ENCODE data around the gene HAGHL.

The HAGHL gene

DNA sequence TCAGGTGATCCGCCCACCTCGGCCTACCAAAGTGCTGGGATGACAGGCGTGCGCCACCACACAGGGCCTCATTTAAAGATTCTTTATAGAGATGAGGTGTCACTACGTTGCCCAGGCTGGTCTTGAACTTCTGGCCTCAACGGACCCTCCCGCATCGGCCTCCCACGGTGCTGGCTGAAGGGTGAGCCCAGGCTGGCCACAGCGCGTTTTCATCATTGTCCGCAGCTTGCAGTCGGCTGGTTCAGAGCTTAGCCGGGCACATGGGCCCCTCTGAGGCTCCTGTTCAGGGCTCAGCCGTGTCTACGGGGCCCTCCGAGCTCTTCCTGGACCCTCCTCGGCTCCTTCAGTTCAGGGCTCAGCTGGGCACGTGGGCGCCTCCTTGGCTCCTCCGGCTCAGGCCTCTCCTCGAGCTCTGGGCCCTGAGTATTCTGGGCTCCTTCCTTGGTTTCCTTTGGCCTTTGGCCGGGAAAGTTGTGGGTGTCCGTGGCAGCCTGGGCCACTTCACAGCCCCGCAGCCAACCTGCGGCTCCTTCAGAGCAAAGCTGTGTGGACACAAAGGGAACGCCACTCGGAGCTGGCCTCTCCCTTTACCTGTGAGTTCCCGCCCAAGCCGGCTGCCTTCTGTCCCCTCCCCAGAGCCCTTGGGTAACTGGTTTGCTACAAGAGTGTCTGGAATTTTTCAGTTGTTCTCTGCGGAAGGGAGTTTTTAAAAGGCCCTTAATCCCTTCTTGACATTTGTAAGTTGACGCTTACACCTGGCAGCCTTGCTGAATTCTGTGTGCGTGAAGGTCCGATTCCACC lies 32.4 kb downstream of the HAGHL start:
- no peak for DNase-seq

DNA sequence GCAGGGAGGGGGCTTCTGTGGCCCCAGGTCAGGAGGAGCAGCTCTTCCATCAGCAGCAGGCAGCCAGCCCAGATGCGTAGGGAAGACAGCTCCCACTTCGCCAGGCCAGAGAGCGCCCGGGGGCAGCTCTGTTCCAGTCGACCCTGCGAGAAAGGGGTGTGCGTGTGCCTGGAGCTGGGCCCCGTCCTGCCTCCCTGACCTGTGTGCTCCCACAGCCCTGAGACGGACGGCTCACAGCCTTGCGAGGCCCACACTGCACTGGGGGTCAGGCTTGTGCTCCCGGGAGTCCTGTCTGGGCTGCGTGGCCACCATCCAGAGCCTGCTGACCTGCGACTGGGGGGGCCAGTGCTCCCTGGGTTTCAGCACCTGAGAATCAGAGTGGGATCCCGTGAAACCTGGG lies 33.2 kb downstream of the HAGHL start:
- DNase-seq: no peak

DNA sequence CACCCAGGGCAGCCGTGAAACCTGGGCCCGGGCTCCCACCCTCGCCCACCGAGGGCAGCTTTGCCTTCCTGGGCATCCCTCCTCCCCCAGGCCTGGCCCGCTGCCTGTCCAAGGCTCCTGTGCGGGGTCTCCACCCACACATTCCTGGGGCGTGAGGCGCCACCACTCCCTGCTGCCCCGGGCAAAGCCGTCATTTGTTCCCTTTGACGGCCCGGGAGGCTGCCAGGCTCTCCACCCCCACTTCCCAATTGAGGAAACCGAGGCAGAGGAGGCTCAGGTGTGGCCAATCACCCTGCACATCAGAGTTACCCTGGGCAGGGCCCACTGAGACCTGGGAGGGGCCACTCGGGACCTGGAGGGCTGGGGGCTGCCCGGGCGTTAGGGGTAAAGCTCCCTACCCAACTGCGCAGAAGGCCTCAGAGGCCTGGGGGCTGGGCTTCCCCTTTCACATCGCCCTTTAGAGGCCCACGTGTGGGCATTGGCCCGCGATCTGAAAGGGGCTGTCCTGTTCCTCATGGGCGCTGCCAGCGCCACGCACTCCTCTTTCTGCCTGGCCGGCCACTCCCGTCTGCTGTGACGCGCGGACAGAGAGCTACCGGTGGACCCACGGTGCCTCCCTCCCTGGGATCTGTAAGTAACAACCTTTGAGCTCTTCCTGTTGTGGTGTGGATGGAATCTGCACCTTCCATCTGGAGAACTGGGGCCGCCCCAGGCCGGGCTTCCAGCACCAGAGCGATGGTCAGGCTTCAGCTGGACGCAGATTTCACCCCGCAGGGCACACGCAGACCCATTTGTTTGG lies 33.8 kb downstream of the HAGHL start, which contains the start of gene MSLN:
Gene MSLN, plus strand, starts transcription at position 190 of the 799 bp plus-strand sequence. CDS start 1,947 bp downstream, outside the sequence.
- DNase-seq: no peak

GRCh38 chr16:761625-762513 lies 35.0 kb downstream of the HAGHL start:
- DNase-seq: no peak

DNA sequence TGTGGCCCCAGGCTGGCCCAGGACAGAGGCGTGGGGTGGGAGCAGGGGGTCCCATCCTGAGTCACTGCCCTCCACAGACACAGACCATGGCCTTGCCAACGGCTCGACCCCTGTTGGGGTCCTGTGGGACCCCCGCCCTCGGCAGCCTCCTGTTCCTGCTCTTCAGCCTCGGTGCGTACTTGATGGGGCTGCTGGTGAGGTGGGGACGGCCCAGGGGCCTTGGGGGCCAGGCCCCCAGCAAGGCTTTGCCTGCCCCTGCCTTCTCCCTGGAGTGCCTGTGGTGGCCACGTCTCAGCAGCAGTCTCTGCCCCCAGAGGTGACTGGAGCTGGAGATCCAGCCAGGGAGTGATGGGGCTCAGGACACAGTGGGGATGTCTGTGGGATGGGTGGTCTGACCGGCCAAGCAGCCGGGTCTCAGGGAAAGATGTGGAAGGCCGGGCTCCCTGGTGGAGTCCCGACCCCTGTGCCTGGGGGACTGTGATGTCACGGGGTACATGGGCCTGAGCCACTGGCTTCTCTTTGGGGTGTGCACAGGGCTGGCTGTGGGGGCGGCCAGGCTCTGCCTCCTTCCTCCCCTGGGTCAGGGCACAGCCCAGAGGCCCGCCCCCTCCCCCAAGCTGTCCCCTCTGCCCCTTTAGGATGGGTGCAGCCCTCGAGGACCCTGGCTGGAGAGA lies 35.8 kb downstream of the HAGHL start:
- no peak for DNase-seq

- no peak for DNase-seq
Observed at GRCh38 chr16:763369-764183, 36.7 kb downstream of the HAGHL start.

DNA sequence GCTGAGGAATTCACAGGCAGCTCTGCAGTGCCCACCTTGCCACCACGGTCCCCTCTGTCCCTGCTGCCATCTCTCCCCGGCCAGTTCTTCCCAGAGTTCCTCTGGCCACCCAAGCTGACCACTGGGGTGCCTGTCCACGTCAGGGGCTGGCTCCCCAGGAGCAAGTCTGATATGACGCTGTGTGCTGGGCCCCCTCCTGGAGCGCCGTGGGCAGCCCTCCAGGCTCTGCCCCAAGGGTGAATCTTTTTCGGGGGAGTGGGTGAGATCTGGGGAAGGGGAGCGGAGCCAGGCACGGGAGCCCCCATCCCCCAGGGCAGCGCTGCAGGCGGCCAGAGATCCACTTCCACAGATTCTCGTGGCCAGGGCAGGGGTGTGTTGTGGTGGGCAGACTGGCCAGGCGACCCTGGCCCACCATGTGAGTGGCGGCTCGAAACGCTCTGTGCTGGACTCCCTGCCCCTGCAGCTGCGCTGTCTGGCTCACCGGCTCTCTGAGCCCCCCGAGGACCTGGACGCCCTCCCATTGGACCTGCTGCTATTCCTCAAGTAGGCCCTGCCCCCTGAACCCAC lies 37.4 kb downstream of the HAGHL start:
- no peak for DNase-seq

GRCh38 chr16:764848-765487 lies 38.1 kb downstream of the HAGHL start:
- no peak for DNase-seq

DNA sequence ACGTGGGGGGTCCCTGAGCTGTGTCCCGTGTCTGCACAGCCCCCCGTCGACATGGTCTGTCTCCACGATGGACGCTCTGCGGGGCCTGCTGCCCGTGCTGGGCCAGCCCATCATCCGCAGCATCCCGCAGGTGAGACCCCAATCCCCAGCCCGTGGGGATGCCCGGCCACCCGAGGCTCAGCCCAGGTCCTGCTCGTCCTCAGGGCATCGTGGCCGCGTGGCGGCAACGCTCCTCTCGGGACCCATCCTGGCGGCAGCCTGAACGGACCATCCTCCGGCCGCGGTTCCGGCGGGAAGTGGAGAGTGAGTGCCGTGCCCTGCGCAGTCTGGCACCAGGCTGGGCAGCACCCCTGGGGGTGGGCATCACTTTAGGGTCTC lies 38.6 kb downstream of the HAGHL start:
- no peak for DNase-seq

GRCh38 chr16:766008-766819 lies 39.3 kb downstream of the HAGHL start:
- DNase-seq: no peak

GRCh38 chr16:766820-767640 lies 40.1 kb downstream of the HAGHL start:
- no peak for DNase-seq

DNA sequence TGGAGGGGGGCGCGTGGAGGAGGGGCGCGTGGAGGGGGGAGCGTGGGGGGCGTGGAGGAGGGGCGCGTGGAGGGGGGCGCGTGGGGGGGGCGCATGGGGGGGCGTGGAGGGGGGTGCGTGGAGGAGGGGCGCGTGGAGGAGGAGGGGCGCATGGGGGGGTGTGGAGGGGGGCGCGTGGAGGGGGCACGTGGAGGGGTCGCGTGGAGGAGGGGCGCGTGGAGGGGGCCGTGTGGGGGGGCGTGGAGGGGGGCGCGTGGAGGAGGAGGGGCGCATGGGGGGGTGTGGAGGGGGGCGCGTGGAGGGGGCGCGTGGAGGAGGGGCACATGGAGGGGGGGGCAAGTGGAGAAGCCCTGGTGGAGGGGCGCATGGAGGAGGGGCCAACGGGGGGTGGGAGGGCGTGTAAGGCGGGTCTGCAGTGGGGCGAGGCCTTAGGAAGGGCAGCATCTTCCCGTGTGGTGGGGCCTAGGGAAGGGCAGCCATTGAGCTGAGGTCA lies 40.9 kb downstream of the HAGHL start:
- no peak for DNase-seq

DNA sequence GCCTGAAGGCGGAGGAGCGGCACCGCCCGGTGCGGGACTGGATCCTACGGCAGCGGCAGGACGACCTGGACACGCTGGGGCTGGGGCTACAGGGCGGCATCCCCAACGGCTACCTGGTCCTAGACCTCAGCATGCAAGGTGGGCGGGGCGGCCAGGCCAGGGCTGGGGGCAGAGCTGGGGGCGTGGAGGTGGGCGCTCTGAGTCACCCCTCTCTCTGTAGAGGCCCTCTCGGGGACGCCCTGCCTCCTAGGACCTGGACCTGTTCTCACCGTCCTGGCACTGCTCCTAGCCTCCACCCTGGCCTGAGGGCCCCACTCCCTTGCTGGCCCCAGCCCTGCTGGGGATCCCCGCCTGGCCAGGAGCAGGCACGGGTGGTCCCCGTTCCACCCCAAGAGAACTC lies 41.5 kb downstream of the HAGHL start:
- no peak for DNase-seq

- DNase-seq: no peak
Observed at GRCh38 chr16:769184-769784, 42.4 kb downstream of the HAGHL start.

GRCh38 chr16:769934-770333 lies 43.0 kb downstream of the HAGHL start:
- DNase-seq: no peak

DNA sequence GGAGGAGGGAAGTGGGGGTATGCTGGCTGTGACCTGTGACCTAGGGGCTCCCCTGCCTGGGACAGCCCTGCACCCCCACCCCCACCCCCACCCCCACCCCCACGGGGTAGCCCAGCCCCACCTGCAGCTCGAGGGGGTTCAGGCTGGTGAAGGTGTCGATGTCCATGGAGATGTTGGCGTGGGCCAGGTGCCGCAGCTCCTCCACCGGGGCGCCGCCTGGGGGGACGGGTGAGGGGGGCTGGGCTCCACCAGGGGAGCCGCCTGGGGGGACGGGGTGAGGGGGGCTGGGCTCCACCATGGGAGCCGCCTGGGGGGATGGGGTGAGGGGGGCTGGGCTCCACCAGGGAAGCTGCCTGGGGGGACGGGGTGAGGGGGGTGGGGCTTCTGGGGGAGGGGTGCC lies 43.5 kb downstream of the HAGHL start:
- DNase-seq: no peak

DNA sequence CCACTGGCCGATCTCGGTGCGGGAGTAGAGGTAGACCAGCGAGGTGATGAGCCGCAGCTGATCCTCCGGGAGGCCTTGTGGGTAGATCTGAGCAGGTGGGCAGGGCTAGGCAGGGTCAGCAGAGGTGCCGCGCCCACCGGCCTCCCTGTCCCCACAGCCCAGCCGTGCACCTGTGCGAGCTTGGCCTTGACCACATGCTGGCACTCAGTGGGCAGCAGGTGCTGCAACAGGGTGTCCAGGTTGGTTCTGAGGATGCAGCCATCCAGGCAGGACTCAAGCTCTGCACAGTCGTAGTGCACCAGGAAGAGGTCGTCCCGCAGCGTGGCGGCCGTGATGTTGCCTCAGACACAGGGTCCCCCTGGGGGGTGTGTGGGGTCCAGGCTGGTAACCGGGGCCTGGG lies 46.1 kb downstream of the HAGHL start:
- no peak for DNase-seq
